ENCODE data around the gene ST3GAL4.

GRCh38 chr11:126345283-126345682, 10.2 kb upstream of the ST3GAL4 start:
- no peak for TF ChIP-seq EZH2phosphoT487 (IDR thresholded peaks at IDR 0.05; ENCODE audit: insufficient read depth, low read depth)
- TF ChIP-seq EZH2 (IDR thresholded peaks at IDR 0.05; ENCODE audit: insufficient read depth, poor library complexity, severe bottlenecking): no peak

All from GM23248 (cell line).